Mucosa of descending colon (tissue), 3 donors: Measurements from ENCODE around the gene GRIN2C. TPM values are rescaled to one million over a fixed set of nuclear protein-coding genes. Genes with fewer than 3 reads are reported as not detected.

Experiments
- ATAC-seq: fragments of 200-7000 bp; cut with Tn5 transposase; one replicate; pipeline ENCODE4 v1.9.1; 2020; ENCODE audit warnings: mild to moderate bottlenecking, moderate library complexity
- DNase-seq, 3 donors: peaks; one replicate each; pipeline ENCODE4 v3.0.0-alpha.2; 2020
- H3K36me3 ChIP-seq: fragments of 200-600 bp; one replicate; pipeline ENCODE4 v1.8.0; 2021; ENCODE audit warnings: low read depth, mild to moderate bottlenecking
- H3K4me1 ChIP-seq: fragments of 200-600 bp; one replicate; pipeline ENCODE4 v1.8.0; 2021; ENCODE audit warnings: low read depth, mild to moderate bottlenecking
- H3K4me3 ChIP-seq: fragments of 200-600 bp; one replicate; pipeline ENCODE4 v1.8.0; 2021; ENCODE audit warnings: mild to moderate bottlenecking
- H3K9me3 ChIP-seq: fragments of 200-600 bp; one replicate; pipeline ENCODE4 v1.8.0; 2021; ENCODE audit warnings: mild to moderate bottlenecking
- intact Hi-C, 2 donors: fragments of 100-400 bp; cut with DNase I in 1 of 2; cut with micrococcal nuclease in 1 of 2; formaldehyde crosslinking; loops; one replicate each; pipeline versions ENCODE4 v1.11.0 to v1.11.1; 2022; cut with DNase I, micrococcal nuclease
- total RNA-seq, 3 donors: library from RNA; stranded (reverse); fragmentation: NEBNext Ultra II Directional in 2 of 3; extraction: Animal tissue kit (Norgen Biotek cat#: 25700) in 2 of 3; gene quantifications; one replicate each; pipeline versions ENCODE4 v1.2.1 to v1.2.4, GENCODE V29; 2021 to 2023
- TF ChIP-seq, protein P1 (sequence below): fragments of 200-600 bp; IDR thresholded peaks from one replicate; pipeline ENCODE4 v1.8.0; 2022; ENCODE audit warnings: antibody characterized with exemption, mild to moderate bottlenecking
- donor health status: DM: no; HTN: no; CAD: no; lungs with moderate emphysema.
- donor health status: DM: no; HTN: no; CAD: no.
- donor health status: DM: no; HTN: yes; CAD: no.

Gene GRIN2C
- total RNA-seq, 3 donors from 2014 or later, result 0.35 to 1.4 (median 0.55) TPM

DNA sequence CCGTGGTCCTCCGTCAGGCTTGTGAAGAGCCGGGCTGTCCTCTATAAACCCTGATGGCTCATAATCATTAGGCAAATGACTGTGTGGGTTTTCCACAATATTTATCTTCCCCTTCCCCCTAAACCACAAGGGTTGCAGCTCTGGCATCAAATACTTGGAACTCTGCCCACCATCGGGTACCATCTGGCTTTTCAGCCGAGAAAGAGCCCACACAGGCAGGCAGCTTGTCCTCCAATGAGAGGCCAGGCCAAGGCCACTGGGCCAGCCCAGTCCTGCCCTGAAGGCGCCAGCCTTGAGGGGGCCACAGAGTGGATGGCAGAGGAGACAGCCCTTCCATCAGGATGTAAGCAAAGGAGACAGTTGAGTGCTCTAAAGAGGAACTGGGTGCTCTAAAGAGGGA, 51.8 kb downstream of the GRIN2C start:
- DNase-seq, result no peak
- Histone ChIP-seq H3K9me3 (no peaks in the 10 kb centered on the region), H3K4me3 (no peak overlapping the region), H3K4me1 (no peaks in the 10 kb centered on the region), H3K36me3 (no peaks in the 10 kb centered on the region)
- no peak for ATAC-seq
- TF ChIP-seq, protein P1, sequence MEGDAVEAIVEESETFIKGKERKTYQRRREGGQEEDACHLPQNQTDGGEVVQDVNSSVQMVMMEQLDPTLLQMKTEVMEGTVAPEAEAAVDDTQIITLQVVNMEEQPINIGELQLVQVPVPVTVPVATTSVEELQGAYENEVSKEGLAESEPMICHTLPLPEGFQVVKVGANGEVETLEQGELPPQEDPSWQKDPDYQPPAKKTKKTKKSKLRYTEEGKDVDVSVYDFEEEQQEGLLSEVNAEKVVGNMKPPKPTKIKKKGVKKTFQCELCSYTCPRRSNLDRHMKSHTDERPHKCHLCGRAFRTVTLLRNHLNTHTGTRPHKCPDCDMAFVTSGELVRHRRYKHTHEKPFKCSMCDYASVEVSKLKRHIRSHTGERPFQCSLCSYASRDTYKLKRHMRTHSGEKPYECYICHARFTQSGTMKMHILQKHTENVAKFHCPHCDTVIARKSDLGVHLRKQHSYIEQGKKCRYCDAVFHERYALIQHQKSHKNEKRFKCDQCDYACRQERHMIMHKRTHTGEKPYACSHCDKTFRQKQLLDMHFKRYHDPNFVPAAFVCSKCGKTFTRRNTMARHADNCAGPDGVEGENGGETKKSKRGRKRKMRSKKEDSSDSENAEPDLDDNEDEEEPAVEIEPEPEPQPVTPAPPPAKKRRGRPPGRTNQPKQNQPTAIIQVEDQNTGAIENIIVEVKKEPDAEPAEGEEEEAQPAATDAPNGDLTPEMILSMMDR, result no peak
- intact Hi-C loops, result no loop called here

- DNase-seq (no peak), ATAC-seq (no peak)
- Histone ChIP-seq H3K9me3 (no peaks in the 10 kb centered on the region), H3K4me3 (no peak overlapping the region), H3K4me1 (no peaks in the 10 kb centered on the region), H3K36me3 (no peaks in the 10 kb centered on the region)
- intact Hi-C loops, result no loop called here
- TF ChIP-seq, protein P1, result no peak
Measured at GRCh38 chr17:74807441-74807840, 52.2 kb downstream of the GRIN2C start.

GRCh38 chr17:74806334-74806733, 53.4 kb downstream of the GRIN2C start:
- H3K4me3 ChIP-seq, result no peak overlapping the region
- no peak for DNase-seq
- intact Hi-C loops, result no loop called here
- H3K9me3 ChIP-seq, result no peaks in the 10 kb centered on the region
- no peaks in the 10 kb centered on the region for H3K4me1 ChIP-seq
- no peak for ATAC-seq
- TF ChIP-seq, protein P1, result no peak
- no peaks in the 10 kb centered on the region for H3K36me3 ChIP-seq

DNA sequence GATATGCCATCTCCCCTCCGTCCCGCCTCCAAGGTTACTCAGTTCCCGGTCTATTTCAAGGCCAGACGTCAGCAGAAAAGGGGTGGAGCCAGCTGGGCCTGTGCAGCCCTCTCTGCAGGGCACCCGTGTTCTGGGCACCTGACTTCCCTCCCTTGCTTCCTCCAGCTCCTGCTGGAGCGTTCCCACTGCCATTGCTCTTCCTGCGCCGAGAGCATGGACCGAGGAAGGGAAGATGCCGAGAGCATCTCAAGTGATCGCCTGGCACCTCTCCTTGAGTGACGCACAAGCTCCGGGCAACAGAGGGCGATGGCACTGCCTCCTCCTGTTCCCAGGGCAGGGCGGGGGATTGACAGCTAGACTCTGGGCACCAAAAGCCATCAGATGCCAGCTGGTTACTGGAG, 54.1 kb downstream of the GRIN2C start:
- intact Hi-C loops, result no loop called here
- no peaks in the 10 kb centered on the region for H3K4me1 ChIP-seq
- TF ChIP-seq, protein P1, result no peak
- no peak overlapping the region for H3K4me3 ChIP-seq
- no peak for ATAC-seq
- H3K9me3 ChIP-seq, result no peaks in the 10 kb centered on the region
- no peaks in the 10 kb centered on the region for H3K36me3 ChIP-seq
- no peak for DNase-seq

- Histone ChIP-seq H3K4me1 (no peaks in the 10 kb centered on the region), H3K4me3 (no peak overlapping the region), H3K9me3 (no peaks in the 10 kb centered on the region), H3K36me3 (no peaks in the 10 kb centered on the region)
- ATAC-seq, result no peak
- intact Hi-C loops, result no loop called here
- DNase-seq, result no peak
- TF ChIP-seq, protein P1, result no peak
Measured at GRCh38 chr17:74804683-74805082, 55.0 kb downstream of the GRIN2C start.

- TF ChIP-seq, protein P1, result no peak
- Histone ChIP-seq H3K36me3 (no peaks in the 10 kb centered on the region), H3K9me3 (no peaks in the 10 kb centered on the region), H3K4me1 (no peaks in the 10 kb centered on the region), H3K4me3 (no peak overlapping the region)
- no peak for DNase-seq
- intact Hi-C loops, result no loop called here
- no peak for ATAC-seq
Measured at GRCh38 chr17:74803971-74804370, 55.7 kb downstream of the GRIN2C start.
